Neural cell (in vitro differentiated cells): ENCODE data around the gene CRACR2B. TPM values are rescaled to one million over a fixed set of nuclear protein-coding genes. Genes with fewer than 3 reads are reported as not detected.

ENCODE experiments used
- H2AFZ ChIP-seq: fragments of 200-600, 300-800 bp; sonication (generic), shearing (Covaris generic); 2 replicates; pipeline ENCODE4 v1.6.0; 2014; ENCODE audit warnings: low read depth, mild to moderate bottlenecking, antibody characterized with exemption, low read length, moderate library complexity
- H3F3A ChIP-seq: fragments of 200-600 bp; shearing (Covaris generic); 2 replicates; pipeline ENCODE4 v1.6.1; 2016; ENCODE audit warnings: mild to moderate bottlenecking, moderate library complexity, mixed read lengths, antibody characterized with exemption, low read length; ENCODE audit not compliant: insufficient read depth, poor library complexity, severe bottlenecking
- H3K27ac ChIP-seq: fragments of 200-600, 300-800 bp; sonication (generic), shearing (Covaris generic); 2 replicates; pipeline ENCODE4 v1.5.1; 2014; ENCODE audit warnings: mild to moderate bottlenecking, low read length, moderate library complexity
- H3K27me3 ChIP-seq: fragments of 300-800, 200-600 bp; sonication (generic), shearing (Covaris generic); 2 replicates; pipeline ENCODE4 v1.6.0; 2014; ENCODE audit warnings: mild to moderate bottlenecking, low read depth, low read length, moderate library complexity; ENCODE audit not compliant: insufficient read depth
- H3K36me3 ChIP-seq: fragments of 300-800, 200-600 bp; sonication (generic), shearing (Covaris generic); 2 replicates; pipeline ENCODE4 v1.5.1; 2014; ENCODE audit warnings: mild to moderate bottlenecking, antibody characterized with exemption, low read length, moderate library complexity; ENCODE audit not compliant: insufficient read depth
- H3K4me2 ChIP-seq: fragments of 300-800, 200-600 bp; sonication (generic), shearing (Covaris generic); 2 replicates; pipeline ENCODE4 v1.6.0; 2014; ENCODE audit warnings: mild to moderate bottlenecking, low read length
- H3K4me3 ChIP-seq: fragments of 300-800, 200-600 bp; sonication (generic), shearing (Covaris generic); 2 replicates; pipeline ENCODE4 v1.5.1; 2014; ENCODE audit warnings: mild to moderate bottlenecking, low read length, moderate library complexity
- H3K79me2 ChIP-seq: fragments of 200-600 bp; shearing (Covaris generic); replicated peaks from 2 replicates; pipeline ENCODE4 v1.6.0; 2014; ENCODE audit warnings: mild to moderate bottlenecking, low read length, moderate library complexity; ENCODE audit not compliant: insufficient read depth
- H3K9ac ChIP-seq: fragments of 300-800, 200-600 bp; sonication (generic), shearing (Covaris generic); 2 replicates; pipeline ENCODE4 v1.6.1; 2016; ENCODE audit warnings: mild to moderate bottlenecking, low read length, mixed read lengths
- H3K9me2 ChIP-seq: fragments of 200-600 bp; shearing (Covaris generic); 2 replicates; pipeline ENCODE4 v1.6.1; 2016; ENCODE audit warnings: mild to moderate bottlenecking, low read length, mixed read lengths; ENCODE audit not compliant: insufficient read depth
- H3K9me3 ChIP-seq: fragments of 200-600, 300-800 bp; sonication (generic), shearing (Covaris generic); 2 replicates; pipeline ENCODE4 v1.6.1; 2016; ENCODE audit warnings: mild to moderate bottlenecking, mixed run types, low read length, moderate library complexity, mixed read lengths
- H4K20me1 ChIP-seq: fragments of 200-600 bp; shearing (Covaris generic); 2 replicates; pipeline ENCODE4 v1.6.1; 2016; ENCODE audit warnings: mild to moderate bottlenecking, mixed run types; ENCODE audit not compliant: insufficient read depth
- EP300 ChIP-seq: fragments of 450-650 bp; conservative IDR thresholded peaks from 2 replicates; pipeline ENCODE4 v1.6.1; 2014; ENCODE audit warnings: antibody characterized with exemption, mild to moderate bottlenecking, moderate library complexity; ENCODE audit not compliant: poor library complexity, severe bottlenecking
- EZH2 ChIP-seq: fragments of 200-600, 300-800 bp; shearing (Covaris generic), sonication (generic); IDR thresholded peaks from 2 replicates; pipeline ENCODE4 v1.6.1; 2014; ENCODE audit warnings: antibody characterized with exemption, low read length, borderline replicate concordance, mild to moderate bottlenecking; ENCODE audit not compliant: insufficient read depth, poor library complexity, severe bottlenecking
- MXI1 ChIP-seq: fragments of 450-650 bp; conservative IDR thresholded peaks from 2 replicates; pipeline ENCODE4 v1.6.1; 2014; ENCODE audit warnings: antibody characterized with exemption, mild to moderate bottlenecking; ENCODE audit not compliant: poor library complexity, severe bottlenecking
- POLR2AphosphoS5 ChIP-seq: IDR thresholded peaks from 2 replicates; pipeline ENCODE4 v1.6.1; 2012
- RAD21 ChIP-seq: fragments of 450-650 bp; conservative IDR thresholded peaks from 2 replicates; pipeline ENCODE4 v1.6.1; 2014; ENCODE audit warnings: antibody characterized with exemption, mild to moderate bottlenecking, moderate library complexity
- SMC3 ChIP-seq: fragments of 450-650 bp; conservative IDR thresholded peaks from 2 replicates; pipeline ENCODE4 v1.6.1; 2014; ENCODE audit warnings: antibody characterized with exemption, mild to moderate bottlenecking, moderate library complexity; ENCODE audit not compliant: poor library complexity
- TAF1 ChIP-seq: IDR thresholded peaks from 2 replicates; pipeline ENCODE4 v1.6.1; 2012; ENCODE audit warnings: low read depth
- polyA plus RNA-seq: library from polyadenylated mRNA; depleted of rRNA; stranded (reverse); fragments of >200 nt; gene quantifications from 2 replicates; pipeline ENCODE4 v1.2.3, GENCODE V29; 2014
- TF ChIP-seq, protein P1 (sequence below): IDR thresholded peaks from 2 replicates; pipeline ENCODE4 v1.6.1; 2012; ENCODE audit warnings: borderline replicate concordance
- TF ChIP-seq, protein P2 (sequence below): fragments of 450-650 bp; IDR thresholded peaks from 2 replicates; pipeline ENCODE4 v1.5.1; 2014; ENCODE audit warnings: antibody characterized with exemption, mild to moderate bottlenecking, moderate library complexity; ENCODE audit not compliant: poor library complexity, severe bottlenecking

The CRACR2B gene
- polyA plus RNA-seq, 1 donor from 2014 or later, result 1.2 TPM

DNA sequence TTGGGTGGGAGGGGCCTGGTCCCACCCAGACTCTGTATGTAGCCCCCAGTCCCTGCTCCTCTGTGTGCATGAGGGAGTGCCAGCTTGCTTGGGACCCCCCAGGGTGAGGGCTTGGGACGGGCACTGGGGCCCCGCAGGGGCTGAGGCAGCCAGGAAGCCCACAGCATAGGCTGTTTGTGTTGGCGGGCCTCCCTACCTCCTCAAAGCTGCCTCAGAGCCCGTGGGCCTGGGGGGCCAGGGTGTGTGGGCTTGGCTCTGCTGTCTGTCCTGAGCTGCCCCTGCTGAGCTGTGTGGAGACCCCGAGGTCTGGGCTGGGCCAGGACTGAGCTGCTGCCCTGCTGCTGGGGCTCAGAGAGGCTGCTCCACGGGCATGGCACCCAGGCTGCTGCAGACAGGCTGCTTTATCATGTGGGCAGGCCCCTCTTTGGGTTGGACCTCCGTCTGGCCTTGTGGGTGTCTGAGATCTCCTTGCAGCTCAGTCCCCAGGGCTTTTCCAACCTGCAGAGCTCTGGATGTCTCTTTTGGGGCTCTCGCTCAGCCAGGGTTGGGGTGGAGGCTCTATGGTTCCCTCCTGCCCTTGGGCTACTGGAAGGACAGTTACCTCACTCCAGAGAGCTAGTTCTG is 18.3 kb downstream of the CRACR2B start:
- no peaks in the 10 kb centered on the region for H4K20me1 ChIP-seq

DNA sequence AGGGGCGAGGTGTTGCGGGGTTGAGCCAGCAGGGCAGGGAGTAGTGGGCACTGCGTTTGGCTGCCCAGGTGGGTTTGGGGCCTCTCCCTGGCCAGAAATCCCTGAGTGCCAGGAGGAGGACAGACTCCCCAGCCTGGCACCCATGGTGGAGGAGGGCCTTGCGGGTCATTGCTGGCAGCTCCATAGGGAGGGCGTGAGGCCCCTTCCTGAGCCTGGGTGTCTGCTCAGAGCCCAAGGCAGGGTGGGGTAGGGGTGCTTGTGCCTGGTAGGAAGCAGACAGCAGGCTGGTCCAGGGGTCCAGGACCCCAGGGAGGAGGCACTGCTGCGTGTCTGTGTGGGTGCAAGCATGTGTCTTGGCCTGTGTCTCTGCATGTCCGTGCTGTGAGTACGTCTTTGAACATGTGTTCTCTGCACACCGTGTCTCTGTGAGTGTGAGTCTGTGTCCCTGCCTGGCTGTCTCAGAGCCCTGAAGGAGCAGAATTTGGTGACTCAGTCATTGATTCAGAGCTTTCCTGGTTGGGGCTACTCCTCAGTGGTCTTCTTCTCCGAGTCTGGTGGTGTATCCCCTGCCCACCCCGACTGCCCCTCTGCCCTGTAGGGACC is 18.9 kb downstream of the CRACR2B start:
- no peak overlapping the region for H3K9ac ChIP-seq
- H3K9me2 ChIP-seq, result no peaks in the 10 kb centered on the region
- peaks cover 9% of the 10 kb centered on the region for H3K27me3 ChIP-seq
- no peaks in the 10 kb centered on the region for H3K36me3 ChIP-seq
- no peaks in the 10 kb centered on the region for H4K20me1 ChIP-seq
- H3K4me3 ChIP-seq, result no peak overlapping the region
- H3K27ac ChIP-seq, result no peak overlapping the region
- H3F3A ChIP-seq, result no peaks in the 10 kb centered on the region
- H3K79me2 ChIP-seq, result peaks cover 7% of the 10 kb centered on the region
- TF ChIP-seq, protein P1, sequence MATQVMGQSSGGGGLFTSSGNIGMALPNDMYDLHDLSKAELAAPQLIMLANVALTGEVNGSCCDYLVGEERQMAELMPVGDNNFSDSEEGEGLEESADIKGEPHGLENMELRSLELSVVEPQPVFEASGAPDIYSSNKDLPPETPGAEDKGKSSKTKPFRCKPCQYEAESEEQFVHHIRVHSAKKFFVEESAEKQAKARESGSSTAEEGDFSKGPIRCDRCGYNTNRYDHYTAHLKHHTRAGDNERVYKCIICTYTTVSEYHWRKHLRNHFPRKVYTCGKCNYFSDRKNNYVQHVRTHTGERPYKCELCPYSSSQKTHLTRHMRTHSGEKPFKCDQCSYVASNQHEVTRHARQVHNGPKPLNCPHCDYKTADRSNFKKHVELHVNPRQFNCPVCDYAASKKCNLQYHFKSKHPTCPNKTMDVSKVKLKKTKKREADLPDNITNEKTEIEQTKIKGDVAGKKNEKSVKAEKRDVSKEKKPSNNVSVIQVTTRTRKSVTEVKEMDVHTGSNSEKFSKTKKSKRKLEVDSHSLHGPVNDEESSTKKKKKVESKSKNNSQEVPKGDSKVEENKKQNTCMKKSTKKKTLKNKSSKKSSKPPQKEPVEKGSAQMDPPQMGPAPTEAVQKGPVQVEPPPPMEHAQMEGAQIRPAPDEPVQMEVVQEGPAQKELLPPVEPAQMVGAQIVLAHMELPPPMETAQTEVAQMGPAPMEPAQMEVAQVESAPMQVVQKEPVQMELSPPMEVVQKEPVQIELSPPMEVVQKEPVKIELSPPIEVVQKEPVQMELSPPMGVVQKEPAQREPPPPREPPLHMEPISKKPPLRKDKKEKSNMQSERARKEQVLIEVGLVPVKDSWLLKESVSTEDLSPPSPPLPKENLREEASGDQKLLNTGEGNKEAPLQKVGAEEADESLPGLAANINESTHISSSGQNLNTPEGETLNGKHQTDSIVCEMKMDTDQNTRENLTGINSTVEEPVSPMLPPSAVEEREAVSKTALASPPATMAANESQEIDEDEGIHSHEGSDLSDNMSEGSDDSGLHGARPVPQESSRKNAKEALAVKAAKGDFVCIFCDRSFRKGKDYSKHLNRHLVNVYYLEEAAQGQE, result no peak
- TF ChIP-seq RAD21 (no peak), EP300 (no peak), MXI1 (no peak), EZH2 (no peak), POLR2AphosphoS5 (no peak), SMC3 (no peak)
- TF ChIP-seq, protein P2, sequence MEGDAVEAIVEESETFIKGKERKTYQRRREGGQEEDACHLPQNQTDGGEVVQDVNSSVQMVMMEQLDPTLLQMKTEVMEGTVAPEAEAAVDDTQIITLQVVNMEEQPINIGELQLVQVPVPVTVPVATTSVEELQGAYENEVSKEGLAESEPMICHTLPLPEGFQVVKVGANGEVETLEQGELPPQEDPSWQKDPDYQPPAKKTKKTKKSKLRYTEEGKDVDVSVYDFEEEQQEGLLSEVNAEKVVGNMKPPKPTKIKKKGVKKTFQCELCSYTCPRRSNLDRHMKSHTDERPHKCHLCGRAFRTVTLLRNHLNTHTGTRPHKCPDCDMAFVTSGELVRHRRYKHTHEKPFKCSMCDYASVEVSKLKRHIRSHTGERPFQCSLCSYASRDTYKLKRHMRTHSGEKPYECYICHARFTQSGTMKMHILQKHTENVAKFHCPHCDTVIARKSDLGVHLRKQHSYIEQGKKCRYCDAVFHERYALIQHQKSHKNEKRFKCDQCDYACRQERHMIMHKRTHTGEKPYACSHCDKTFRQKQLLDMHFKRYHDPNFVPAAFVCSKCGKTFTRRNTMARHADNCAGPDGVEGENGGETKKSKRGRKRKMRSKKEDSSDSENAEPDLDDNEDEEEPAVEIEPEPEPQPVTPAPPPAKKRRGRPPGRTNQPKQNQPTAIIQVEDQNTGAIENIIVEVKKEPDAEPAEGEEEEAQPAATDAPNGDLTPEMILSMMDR, result no peak
- H3K9me3 ChIP-seq, result no peaks in the 10 kb centered on the region
- no peak overlapping the region for H2AFZ ChIP-seq
- no peak overlapping the region for H3K4me2 ChIP-seq

More for the DNA sequence above, 18.3 kb downstream of the CRACR2B start:
- Histone ChIP-seq H3K9me2 (no peaks in the 10 kb centered on the region), H3K9me3 (no peaks in the 10 kb centered on the region), H3K4me3 (no peak overlapping the region), H3K27ac (no peak overlapping the region), H3K27me3 (peaks cover 9% of the 10 kb centered on the region), H2AFZ (no peak overlapping the region), H3K9ac (no peak overlapping the region), H3K4me2 (no peak overlapping the region), H3F3A (no peaks in the 10 kb centered on the region), H3K36me3 (no peaks in the 10 kb centered on the region), H3K79me2 (peaks cover 12% of the 10 kb centered on the region)
- TF ChIP-seq EP300, result no peak
- no peak for TF ChIP-seq SMC3
- no peak for TF ChIP-seq RAD21
- no peak for TF ChIP-seq TAF1
- TF ChIP-seq, protein P1, result no peak
- no peak for TF ChIP-seq POLR2AphosphoS5
- TF ChIP-seq, protein P2, result no peak
